Mesothelial cell of epicardium (in vitro differentiated cells): Measurements from ENCODE around the gene EMB. TPM values are rescaled to one million over a fixed set of nuclear protein-coding genes. Genes with fewer than 3 reads are reported as not detected.
A peak's percentile ranks its signal among the peaks of the same experiment; 100 is the strongest.
"Not testable (repeated sequence)": the region's sequence is repeated elsewhere in the genome, so short reads cannot be mapped to it uniquely, and the experiment has no call there.

Source experiments
- DNase-seq, 2 experiments: peaks; one replicate each; pipeline ENCODE4 v3.0.0; 2021; ENCODE audit warnings: low spot score in 2 of 2; ENCODE audit not compliant: unreplicated experiment in 2 of 2
- H3K27ac Mint-ChIP-seq: 2 replicates; pipeline ENCODE4 v1.8.0; 2021; ENCODE audit warnings: mixed read lengths
- H3K27me3 Mint-ChIP-seq: 2 replicates; pipeline ENCODE4 v1.8.0; 2021; ENCODE audit warnings: low read depth, mixed read lengths
- H3K36me3 Mint-ChIP-seq: 2 replicates; pipeline ENCODE4 v1.8.0; 2021; ENCODE audit warnings: mixed read lengths
- H3K4me1 Mint-ChIP-seq: 2 replicates; pipeline ENCODE4 v1.8.0; 2021; ENCODE audit warnings: mixed read lengths
- H3K4me3 Mint-ChIP-seq: 2 replicates; pipeline ENCODE4 v1.8.0; 2021; ENCODE audit warnings: mild to moderate bottlenecking, moderate library complexity, mixed read lengths
- H3K9me3 Mint-ChIP-seq: 2 replicates; pipeline ENCODE4 v1.8.0; 2021; ENCODE audit warnings: mixed read lengths
- total RNA-seq: library from RNA; stranded (reverse); gene quantifications from 3 replicates; pipeline ENCODE4 v1.2.1, GENCODE V29; 2021
- TF ChIP-seq, protein P1 (sequence below): fragments of 200-600 bp; sonication (generic); IDR thresholded peaks from one replicate; pipeline ENCODE4 v1.5.0; 2021; ENCODE audit warnings: antibody characterized with exemption; ENCODE audit not compliant: unreplicated experiment

EMB gene
- total RNA-seq, 1 donor from 2014 or later = 15.7 TPM

DNA sequence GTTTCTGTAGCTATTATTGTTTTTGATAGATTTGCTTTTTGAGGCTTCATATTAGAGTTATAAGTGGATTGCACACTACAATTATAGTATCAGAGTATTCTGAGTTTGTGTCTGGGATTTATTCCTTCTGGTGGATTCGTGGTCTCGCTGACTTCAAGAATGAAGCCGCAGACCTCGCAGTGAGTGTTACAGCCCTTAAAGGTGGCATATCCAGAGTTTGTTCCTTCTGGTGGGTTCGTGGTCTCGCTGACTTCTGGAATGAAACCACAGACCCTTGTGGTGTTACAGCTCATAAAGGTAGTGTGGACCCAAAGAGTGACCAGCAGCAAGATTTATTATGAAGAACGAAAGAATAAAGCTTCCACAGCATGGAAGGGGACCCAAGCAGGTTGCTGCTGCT lies 6.9 kb upstream of the EMB start:
- no peak overlapping the region for H3K4me3 Mint-ChIP-seq
- H3K4me1 Mint-ChIP-seq = no peaks in the 10 kb centered on the region
- H3K9me3 Mint-ChIP-seq = no peaks in the 10 kb centered on the region
- DNase-seq = no peak
- H3K27ac Mint-ChIP-seq = no peak overlapping the region
- no peaks in the 10 kb centered on the region for H3K36me3 Mint-ChIP-seq
- H3K27me3 Mint-ChIP-seq = peaks cover 5% of the 10 kb centered on the region
- TF ChIP-seq, protein P1, sequence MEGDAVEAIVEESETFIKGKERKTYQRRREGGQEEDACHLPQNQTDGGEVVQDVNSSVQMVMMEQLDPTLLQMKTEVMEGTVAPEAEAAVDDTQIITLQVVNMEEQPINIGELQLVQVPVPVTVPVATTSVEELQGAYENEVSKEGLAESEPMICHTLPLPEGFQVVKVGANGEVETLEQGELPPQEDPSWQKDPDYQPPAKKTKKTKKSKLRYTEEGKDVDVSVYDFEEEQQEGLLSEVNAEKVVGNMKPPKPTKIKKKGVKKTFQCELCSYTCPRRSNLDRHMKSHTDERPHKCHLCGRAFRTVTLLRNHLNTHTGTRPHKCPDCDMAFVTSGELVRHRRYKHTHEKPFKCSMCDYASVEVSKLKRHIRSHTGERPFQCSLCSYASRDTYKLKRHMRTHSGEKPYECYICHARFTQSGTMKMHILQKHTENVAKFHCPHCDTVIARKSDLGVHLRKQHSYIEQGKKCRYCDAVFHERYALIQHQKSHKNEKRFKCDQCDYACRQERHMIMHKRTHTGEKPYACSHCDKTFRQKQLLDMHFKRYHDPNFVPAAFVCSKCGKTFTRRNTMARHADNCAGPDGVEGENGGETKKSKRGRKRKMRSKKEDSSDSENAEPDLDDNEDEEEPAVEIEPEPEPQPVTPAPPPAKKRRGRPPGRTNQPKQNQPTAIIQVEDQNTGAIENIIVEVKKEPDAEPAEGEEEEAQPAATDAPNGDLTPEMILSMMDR = no peak

DNA sequence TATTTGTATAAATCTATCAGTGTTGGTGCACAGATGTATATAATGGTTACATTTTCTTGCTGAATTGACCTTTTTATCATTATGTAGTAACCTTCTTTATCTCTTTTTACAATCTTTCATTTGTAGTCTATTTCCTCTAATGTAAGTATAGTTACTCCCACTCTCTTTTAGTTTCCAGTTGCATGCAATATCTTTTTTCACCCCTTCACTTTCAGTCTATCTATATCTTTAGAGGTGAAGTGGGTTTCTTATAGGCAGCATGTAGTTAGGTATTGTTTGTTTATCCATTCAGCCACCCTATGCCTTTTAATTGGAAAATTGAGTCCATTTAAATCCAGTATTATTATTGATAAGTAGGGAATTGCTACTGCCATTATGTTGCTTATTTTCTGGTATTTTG lies 6.1 kb upstream of the EMB start:
- Mint-ChIP-seq H3K4me1 (no peaks in the 10 kb centered on the region), H3K27me3 (peaks cover 7% of the 10 kb centered on the region), H3K4me3 (no peak overlapping the region), H3K36me3 (no peaks in the 10 kb centered on the region), H3K9me3 (no peaks in the 10 kb centered on the region), H3K27ac (no peak overlapping the region)
- DNase-seq = no peak
- TF ChIP-seq, protein P1 = no peak

DNA sequence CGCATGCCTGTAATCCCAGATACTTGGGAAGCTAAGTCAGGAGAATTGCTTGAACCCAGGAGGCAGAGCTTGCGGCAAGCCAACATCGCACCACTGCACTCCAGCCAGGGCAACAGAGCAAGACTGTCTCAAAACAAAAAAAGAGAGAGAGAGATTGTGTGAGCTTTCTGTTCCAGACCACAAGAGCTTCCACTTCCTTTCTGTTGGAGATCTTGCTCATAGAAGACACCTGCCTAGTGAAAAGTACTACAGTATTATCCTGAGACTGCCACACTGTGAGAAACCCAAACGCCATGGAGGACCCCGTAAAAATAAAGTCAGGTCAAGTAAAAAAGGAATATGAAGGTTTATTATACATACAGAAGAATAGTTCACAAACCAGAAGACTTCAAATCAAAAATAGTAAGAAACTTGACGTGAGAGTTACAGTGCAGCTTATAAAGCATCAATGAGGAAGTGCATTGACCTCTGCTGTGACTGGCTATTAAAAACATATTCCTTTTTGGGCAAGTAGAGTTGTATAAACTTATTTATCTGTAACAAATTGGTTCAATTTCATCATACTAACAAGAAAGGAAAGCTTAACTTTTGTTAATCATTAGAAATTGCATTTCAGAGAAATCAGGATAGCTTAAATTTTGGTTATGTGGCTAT lies 4.3 kb upstream of the EMB start:
- Mint-ChIP-seq H3K36me3 (no peaks in the 10 kb centered on the region), H3K27ac (no peak overlapping the region), H3K9me3 (no peaks in the 10 kb centered on the region), H3K27me3 (peaks cover 7% of the 10 kb centered on the region), H3K4me3 (no peak overlapping the region), H3K4me1 (peaks cover 7% of the 10 kb centered on the region)
- TF ChIP-seq, protein P1 = no peak
- no peak for DNase-seq

DNA sequence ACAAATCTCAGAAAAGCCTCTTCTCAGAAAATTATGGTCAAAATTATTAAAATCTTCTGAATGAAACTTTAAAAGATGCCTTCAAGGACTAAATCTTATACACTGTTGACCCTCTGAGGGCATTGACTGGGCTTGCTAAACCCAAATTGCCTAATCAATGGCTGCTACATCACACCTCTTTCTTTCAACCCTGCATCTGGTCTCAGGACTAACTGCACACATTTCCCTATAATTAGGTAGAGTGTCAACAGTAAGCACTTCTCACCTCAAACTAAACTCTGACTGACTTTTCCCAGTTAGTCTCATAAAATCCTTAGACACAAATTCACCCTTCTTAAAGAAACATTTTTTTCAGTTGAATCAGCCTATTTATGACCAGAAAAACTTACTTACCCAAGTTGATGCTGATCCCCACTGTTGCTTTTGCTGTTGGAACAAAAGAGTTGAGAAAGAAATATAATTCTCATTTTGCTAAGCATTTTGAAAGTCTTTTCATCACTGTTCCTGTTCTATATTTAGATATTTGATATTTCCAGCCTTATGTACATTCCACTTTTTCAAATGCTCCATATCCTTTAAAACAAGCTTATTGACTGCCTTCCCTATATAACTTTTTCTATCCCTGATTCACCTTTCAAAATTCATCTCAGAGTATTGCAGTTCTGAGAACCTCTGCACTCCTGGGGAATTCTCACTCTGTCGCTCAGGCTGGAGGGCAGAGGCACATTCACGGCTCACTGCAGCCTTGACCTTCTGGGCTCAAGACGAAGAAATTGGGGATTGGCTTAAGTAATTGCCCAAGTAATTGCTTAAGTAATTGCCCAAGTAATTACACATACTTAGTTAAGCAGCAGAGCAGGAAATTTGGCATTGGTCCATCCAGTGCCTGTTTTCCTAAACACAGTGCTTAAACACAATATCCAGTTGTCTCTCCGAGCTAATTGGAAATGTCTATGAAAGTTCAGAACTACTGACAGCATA lies 1.8 kb upstream of the EMB start:
- not testable (repeated sequence) for H3K27me3 Mint-ChIP-seq, H3K4me3 Mint-ChIP-seq, H3K36me3 Mint-ChIP-seq, H3K4me1 Mint-ChIP-seq, H3K27ac Mint-ChIP-seq, DNase-seq, H3K9me3 Mint-ChIP-seq

DNA sequence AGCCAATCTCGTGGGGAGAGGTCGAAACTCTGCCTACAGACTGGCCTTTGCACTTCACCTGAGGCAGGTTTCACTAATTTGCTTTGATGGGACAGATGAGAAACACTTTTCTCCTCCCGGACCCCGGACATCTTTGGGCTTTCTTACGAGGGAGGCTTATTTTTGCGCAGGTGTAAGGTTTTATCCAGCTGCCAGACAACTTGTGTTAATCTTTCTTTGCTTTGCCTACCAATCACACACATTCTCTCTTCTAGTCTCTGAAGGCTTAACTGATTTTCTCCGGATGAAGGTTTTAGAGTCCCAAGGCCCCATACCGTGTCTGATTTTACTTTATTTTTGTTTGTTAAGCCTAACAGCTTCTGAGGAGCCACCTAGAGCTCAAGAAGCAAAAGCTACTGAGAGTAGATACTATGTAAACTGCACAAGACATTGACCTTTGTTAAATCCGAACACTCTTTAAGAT lies 436 bp upstream of the EMB start:
- H3K36me3 Mint-ChIP-seq = no peaks in the 10 kb centered on the region
- peak overlapping the region; percentile 93 for H3K27ac Mint-ChIP-seq
- H3K27me3 Mint-ChIP-seq = peaks cover 4% of the 10 kb centered on the region
- peak overlapping the region; percentile 84 for H3K4me3 Mint-ChIP-seq
- peaks cover 7% of the 10 kb centered on the region for H3K4me1 Mint-ChIP-seq
- TF ChIP-seq, protein P1 = no peak
- no peaks in the 10 kb centered on the region for H3K9me3 Mint-ChIP-seq
- DNase-seq = no peak

DNA sequence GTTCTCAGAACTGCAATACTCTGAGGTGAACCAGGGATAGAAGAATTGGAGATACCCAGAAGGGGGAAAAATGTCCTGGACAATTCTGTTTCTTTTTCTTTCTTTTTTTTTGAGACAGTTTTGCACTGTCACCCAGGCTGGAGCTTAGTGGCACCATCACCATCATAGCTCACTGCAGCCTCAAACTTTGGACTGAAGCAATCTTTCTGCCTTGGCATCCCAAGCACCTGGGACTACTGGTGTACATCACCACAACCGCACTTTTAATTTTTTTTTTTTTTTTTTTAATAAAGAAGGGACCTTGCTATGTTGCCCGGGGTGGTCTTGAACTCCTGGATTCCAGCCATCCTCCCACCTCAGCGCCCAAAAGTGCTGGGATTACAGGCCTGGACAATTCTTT lies 1.9 kb downstream of the EMB start:
- H3K27me3 Mint-ChIP-seq = peaks cover 4% of the 10 kb centered on the region
- no peaks in the 10 kb centered on the region for H3K9me3 Mint-ChIP-seq
- peaks cover 7% of the 10 kb centered on the region for H3K4me1 Mint-ChIP-seq
- DNase-seq = no peak
- TF ChIP-seq, protein P1 = no peak
- no peak overlapping the region for H3K27ac Mint-ChIP-seq
- H3K4me3 Mint-ChIP-seq = no peak overlapping the region
- H3K36me3 Mint-ChIP-seq = no peaks in the 10 kb centered on the region

DNA sequence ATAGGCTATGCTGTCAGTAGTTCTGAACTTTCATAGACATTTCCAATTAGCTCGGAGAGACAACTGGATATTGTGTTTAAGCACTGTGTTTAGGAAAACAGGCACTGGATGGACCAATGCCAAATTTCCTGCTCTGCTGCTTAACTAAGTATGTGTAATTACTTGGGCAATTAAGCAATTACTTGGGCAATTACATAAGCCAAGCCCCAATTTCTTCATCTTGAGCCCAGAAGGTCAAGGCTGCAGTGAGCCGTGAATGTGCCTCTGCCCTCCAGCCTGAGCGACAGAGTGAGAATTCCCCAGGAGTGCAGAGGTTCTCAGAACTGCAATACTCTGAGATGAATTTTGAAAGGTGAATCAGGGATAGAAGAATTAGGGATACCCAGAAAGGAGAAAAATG lies 3.0 kb downstream of the EMB start:
- H3K36me3 Mint-ChIP-seq, H3K27ac Mint-ChIP-seq, H3K4me1 Mint-ChIP-seq, H3K27me3 Mint-ChIP-seq, DNase-seq, H3K9me3 Mint-ChIP-seq, H3K4me3 Mint-ChIP-seq: not testable (repeated sequence)
